Medulla oblongata (tissue), 1 donor: ENCODE results near the gene SELENOI.
A peak's percentile ranks its signal among the peaks of the same experiment; 100 is the strongest.
"Not testable (repeated sequence)": the region's sequence is repeated elsewhere in the genome, so short reads cannot be mapped to it uniquely, and the experiment has no call there.

Source experiments
- DNase-seq: peaks from one replicate; pipeline ENCODE4 v3.0.0-alpha.2; 2015; ENCODE audit errors: extremely low spot score

Gene SELENOI

DNA sequence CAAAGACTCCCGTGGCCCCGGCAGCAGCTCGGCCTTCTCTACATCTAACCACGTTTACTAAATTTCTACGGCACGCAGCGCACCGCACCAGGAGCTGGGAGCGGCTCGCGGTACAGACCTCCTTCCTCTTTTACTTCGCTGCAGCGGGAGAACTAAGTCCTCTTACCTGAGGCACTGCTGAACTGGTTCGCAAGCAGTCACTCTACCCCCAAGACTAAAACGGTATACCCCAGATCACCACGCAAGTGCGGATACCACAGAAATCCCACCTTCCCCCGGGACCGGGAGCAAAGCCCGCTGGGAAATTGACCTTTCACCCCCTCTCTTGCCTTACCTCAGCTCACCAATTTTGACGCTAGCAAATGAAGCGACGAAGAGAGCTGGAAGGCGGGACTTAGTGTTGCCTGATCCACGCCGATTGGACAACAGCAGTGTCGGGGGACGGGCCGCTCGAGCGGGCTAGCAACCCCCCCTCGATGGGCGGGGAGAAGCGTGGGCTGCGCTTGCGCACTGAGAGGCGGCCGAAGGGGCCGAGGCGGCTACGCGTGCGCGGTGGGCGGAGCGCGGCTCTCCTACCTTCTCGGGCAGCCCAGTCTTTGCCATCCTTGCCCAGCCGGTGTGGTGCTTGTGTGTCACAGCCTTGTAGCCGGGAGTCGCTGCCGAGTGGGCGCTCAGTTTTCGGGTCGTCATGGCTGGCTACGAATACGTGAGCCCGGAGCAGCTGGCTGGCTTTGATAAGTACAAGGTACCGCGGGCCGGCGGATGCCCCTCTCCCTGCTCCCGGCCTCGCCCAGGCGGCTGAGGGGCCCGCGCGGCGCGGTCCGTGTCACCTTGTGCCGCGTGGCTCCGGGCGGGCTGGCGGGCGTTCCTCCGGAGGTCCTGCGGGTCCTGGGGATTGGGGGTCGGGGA, at the start of gene SELENOI:
Gene SELENOI, plus strand, starts transcription at position 599 of the 909 bp plus-strand sequence. Its CDS starts 90 bp downstream, at position 689.
- peak; percentile 100 for DNase-seq

DNA sequence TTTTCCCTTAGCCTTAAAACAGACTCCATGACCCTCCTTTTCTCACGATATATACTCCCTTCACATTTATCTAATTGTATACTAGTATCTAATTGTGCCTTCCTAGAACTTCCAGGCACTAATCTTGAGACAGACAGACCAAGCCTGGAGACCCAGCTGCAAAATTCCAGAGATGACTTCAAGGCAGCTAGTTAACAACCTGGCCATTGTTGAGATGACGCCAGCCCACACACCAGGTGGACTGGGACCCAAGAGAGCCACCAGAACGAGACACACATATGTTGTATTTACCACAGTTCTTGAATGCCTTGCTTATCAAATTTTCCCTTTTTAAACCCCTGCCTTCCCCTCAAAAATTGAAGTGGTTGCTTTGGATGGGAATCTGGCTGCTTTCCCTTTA, 48.9 kb upstream of the SELENOI start:
- no peak for DNase-seq

GRCh38 chr2:26298286-26298637, 47.7 kb upstream of the SELENOI start:
- DNase-seq, result peak; percentile 4

GRCh38 chr2:26298638-26299393, 47.1 kb upstream of the SELENOI start:
- DNase-seq, result peak; percentile 63

- peak; percentile 47 for DNase-seq
Observed at GRCh38 chr2:26299471-26300101, 46.4 kb upstream of the SELENOI start.

- peak; percentile 31 for DNase-seq
Observed at GRCh38 chr2:26300234-26300925, 45.6 kb upstream of the SELENOI start.

DNA sequence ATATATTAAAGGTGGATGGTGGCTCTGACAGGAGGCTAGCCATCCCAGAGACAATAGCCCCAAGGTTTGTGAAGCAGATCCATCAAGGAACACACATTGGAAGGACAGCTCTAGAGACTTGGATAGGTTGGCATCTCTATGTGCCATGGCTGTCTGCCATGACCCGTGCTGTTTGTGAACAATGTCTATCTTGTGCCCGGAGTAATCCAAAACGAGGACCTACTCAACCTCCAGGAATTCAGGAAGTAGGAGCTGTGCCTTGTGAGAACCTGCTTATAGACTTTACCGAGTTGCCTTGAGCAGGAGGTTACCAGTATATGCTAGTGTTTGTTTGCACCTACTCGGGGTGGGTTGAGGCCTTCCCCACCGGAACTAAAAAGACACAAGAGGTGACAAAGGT, 43.1 kb upstream of the SELENOI start:
- no peak for DNase-seq

DNA sequence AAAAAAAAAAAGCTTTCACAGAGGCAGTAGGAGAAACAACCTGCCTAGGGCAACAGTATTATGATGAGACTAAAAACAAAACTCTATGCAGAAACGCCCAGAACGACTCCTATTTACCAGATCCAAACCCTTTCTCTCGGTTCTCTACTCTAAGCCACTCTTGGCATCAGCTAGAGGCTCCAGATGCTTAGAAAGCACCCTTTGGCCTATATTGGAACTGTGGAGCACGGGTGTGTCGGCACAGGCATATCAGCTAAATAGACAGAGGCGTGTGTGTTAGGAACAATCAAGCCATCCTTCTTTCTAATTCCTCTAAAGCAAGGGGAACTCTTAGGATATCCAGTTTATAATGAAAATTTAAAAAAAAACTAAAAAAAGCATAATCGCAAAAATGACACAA, 40.8 kb upstream of the SELENOI start:
- not testable (repeated sequence) for DNase-seq

DNA sequence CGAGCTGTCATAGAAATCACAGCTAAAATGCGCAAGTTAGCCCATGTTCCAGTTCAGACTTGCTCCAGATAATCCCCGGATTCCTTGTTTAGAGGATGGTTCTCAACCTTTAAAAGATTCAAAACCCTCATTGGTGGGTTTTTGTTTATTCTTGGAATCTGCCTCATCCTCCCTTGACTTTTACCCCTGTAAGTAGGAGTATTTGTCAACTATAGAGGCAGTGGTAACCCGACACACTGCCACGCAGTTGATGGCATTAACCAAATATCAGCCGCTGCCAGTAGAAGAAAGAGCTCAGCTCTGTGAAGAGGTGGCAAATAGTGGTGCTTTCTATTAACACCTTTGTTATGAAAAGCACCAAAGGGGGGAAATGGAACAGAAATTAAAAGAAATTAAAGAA, 40.4 kb upstream of the SELENOI start:
- DNase-seq, result no peak

DNA sequence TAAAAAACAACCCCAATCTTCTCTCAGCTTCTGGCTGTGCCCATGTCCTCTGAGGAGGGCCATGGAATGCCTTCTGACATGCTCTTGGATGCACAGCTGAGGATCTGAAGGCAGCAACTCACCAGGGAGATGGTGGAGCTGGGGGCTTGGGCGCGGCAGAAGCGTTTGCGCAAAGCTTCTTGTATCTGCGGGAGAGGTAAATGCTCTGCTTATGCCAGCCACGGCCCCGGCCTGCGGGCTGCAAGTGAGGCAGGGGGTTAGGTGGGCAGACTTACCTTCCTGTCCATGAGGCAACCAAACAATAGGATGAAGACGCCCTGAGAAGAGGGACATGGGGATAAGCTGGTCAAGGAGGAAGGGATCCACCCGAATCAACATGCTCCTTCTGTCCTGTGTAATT, 36.0 kb upstream of the SELENOI start:
- no peak for DNase-seq

GRCh38 chr2:26312471-26312870, 33.5 kb upstream of the SELENOI start:
- DNase-seq, result no peak

- DNase-seq, result no peak
Observed at GRCh38 chr2:26313446-26313845, 32.5 kb upstream of the SELENOI start.

GRCh38 chr2:26314243-26314642, 31.7 kb upstream of the SELENOI start:
- no peak for DNase-seq

GRCh38 chr2:26316041-26316440, 29.9 kb upstream of the SELENOI start:
- DNase-seq, result no peak

DNA sequence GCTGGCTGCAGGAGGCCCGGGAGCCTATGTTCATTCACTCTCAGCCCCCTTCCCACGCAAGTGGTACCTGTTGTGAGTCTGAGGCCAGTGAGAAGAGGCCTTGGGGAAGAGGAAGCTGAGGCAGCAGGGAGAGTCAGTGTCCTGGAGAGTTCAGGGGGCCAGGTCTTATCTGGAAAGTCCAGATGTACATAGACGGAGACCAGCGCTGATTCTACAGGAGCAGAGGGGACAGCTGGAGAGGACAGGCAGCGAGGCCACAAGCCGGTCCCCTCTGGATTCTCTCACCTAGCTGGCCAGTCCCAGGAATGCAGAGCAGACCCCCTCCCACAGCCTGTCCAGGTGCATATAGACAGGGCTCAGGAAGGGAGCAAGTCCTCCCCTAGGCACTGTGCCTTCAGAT, 29.1 kb upstream of the SELENOI start:
- DNase-seq, result no peak

- DNase-seq, result no peak
Observed at GRCh38 chr2:26317377-26318105, 28.4 kb upstream of the SELENOI start.

GRCh38 chr2:26318950-26319349, 27.0 kb upstream of the SELENOI start:
- no peak for DNase-seq

DNA sequence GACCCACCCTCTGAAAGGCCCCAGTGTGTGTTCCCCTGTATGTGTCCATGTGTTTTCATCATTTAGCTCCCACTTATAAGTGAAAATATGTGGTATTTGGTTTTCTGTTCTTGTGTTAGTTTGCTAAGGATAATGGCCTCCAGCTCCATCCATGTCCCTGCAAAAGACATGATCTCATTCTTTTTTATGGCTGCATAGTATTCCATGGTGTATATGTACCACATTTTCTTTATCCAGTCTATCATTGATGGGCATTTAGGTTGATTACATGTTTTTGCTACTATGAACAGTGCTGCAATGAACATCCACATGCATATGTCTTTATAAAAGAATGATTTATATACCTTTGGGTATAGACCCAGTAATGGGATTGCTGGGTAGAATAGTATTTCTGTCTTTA, 21.5 kb upstream of the SELENOI start:
- DNase-seq, result not testable (repeated sequence)

DNA sequence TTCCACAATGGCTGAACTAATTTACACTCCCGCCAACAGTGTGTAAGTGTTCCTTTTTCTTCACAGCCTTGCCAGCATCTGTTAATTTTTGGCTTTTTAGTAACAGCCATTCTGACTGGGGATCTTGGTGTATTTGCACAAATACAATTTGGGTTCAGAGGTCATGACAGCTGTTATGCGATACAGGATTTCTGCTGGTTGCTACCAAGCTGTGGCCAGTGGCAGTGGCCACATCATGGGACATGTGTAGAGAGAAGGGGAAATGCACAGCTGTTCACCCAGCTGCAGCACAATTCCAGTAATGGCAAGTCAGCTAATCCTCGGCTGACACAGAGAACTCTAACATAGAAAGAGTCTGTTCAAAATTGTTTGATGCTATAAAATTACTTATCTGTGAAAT, 21.0 kb upstream of the SELENOI start:
- DNase-seq, result no peak

- DNase-seq, result no peak
Observed at GRCh38 chr2:26325851-26326250, 20.1 kb upstream of the SELENOI start.

DNA sequence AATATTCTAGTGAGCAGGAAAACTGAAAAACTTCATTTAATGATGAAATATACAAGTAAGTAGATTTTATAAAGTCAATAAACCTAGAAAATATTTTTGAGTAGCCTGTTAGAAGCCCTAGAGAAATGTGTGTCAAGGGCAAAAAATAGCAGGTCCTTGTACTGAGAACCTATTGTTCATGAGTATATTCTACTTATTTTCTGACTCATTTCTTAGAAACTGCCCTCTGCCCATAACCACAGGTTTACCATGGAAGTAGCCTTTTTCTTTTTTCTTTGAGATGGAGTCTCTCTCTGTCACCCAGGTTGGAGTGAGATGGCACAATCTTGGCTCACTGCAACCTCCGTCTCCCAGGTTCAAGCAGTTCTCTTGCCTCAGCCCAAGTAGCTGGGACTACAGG, 19.4 kb upstream of the SELENOI start:
- DNase-seq, result no peak
